Measurements from ENCODE around the gene ABCA6. TPM values are rescaled to one million over a fixed set of nuclear protein-coding genes. Genes with fewer than 3 reads are reported as not detected.

The ABCA6 gene
- total and polyA plus RNA-seq, 9 of the 15 experiments (the other 6 are each of a cell fraction or from before 2014, with no cell fraction given), result 0.06 to 0.73 (median 0.15) TPM

GRCh38 chr17:69144331-69145255, 2.9 kb upstream of the ABCA6 start:
- CTCF ChIA-PET (ENCODE audit: low intra/inter-chr PET ratio), result no interaction called here
- no peak for DNase-seq (ENCODE audit: extremely low read depth in 1 of 4, low spot score in 3 of 4)
- Histone ChIP-seq H3K9me1 (ENCODE audit: control insufficient read depth, insufficient read depth, low read length) (no peaks in the 10 kb centered on the region), H3K9me3 (replicated peaks; ENCODE audit: control insufficient read depth, insufficient read depth, low read depth, low read length) (no peaks in the 10 kb centered on the region), H3K27ac (ENCODE audit: extremely low read depth, low read depth, low read length) (no peak overlapping the region), H3K9ac (ENCODE audit: insufficient read depth in 1 of 2, low read depth in 2 of 2, low read length in 2 of 2) (no peak overlapping the region), H3K4me3 (no peak overlapping the region), H3K36me3 (ENCODE audit: control insufficient read depth, insufficient read depth, low read length) (no peaks in the 10 kb centered on the region), H2AFZ (ENCODE audit: low read depth, low read length) (peak overlapping the region; percentile 69), H3K27me3 (ENCODE audit: control insufficient read depth in 2 of 2, insufficient read depth in 2 of 2, low read length in 2 of 2) (no peaks in the 10 kb centered on the region), H3K4me1 (replicated peaks in 1 of 2; ENCODE audit: control insufficient read depth in 2 of 2, insufficient read depth in 2 of 2, low read length in 2 of 2) (no peaks in the 10 kb centered on the region; a peak in 2 of 5 replicates), H4K20me1 (replicated peaks; ENCODE audit: control insufficient read depth, insufficient read depth, low read length) (no peaks in the 10 kb centered on the region), H3K79me2 (ENCODE audit: control insufficient read depth, insufficient read depth, low read length) (no peaks in the 10 kb centered on the region), H3K4me2 (ENCODE audit: insufficient read depth, low read length) (no peak overlapping the region)
- 56% methylated on average over 2 of the region's 2 CpGs for WGBS (ENCODE audit: insufficient coverage, low coverage, missing lambda C conversion rate)
- FAIRE-seq, result no peak
- no TSS peak for BruUV-seq (replicated peaks)
- TF ChIP-seq CHD2 (IDR thresholded peaks at IDR 0.05; ENCODE audit: low read depth, low read length) (no peak), PML (IDR thresholded peaks at IDR 0.05; ENCODE audit: low read length) (no peak), CEBPB (tag; IDR thresholded peaks at IDR 0.05) (no peak), SIN3B (IDR thresholded peaks at IDR 0.05; ENCODE audit: low read depth) (no peak), ZNF512 (tag; IDR thresholded peaks at IDR 0.05) (peak; percentile 67), ZNF583 (CRISPR knock-in tag; IDR thresholded peaks at IDR 0.05) (no peak), MCM5 (IDR thresholded peaks at IDR 0.05; ENCODE audit: low read depth) (0 out of 2 replicates have a peak, but pooled peaks have one; percentile 54), FOXA1 (IDR thresholded peaks at IDR 0.05; ENCODE audit: borderline replicate concordance) (no peak), MCM7 (IDR thresholded peaks at IDR 0.05) (no peak)
- ATAC-seq, result no peak; the same call in 2 of the 3 replicates
- in situ Hi-C loops (cut with MboI), result no loop called here
- intact Hi-C loops (cut with micrococcal nuclease), result loop anchor here (5.0 kb wide), 1 partner anchor 42 kb away; no protein-coding TSS in a partner anchor
- POLR2A ChIA-PET, result interaction anchor here (1.4 kb wide), 1 partner anchor 11 kb away, joined by 3 read pairs; no protein-coding TSS in a partner anchor

Measured in K562 (cell line).